Lower leg skin (tissue), 3 donors: Measurements from ENCODE around the gene SMIM20.

Source experiments
- POLR2A ChIP-seq, 2 donors: fragments of 450-650 bp; IDR thresholded peaks; one replicate each; pipeline ENCODE4 v1.6.1; 2016 to 2017; ENCODE audit warnings: antibody characterized with exemption in 2 of 2, mild to moderate bottlenecking in 1 of 2, moderate library complexity in 1 of 2
- TF ChIP-seq, protein P1 (sequence below), 3 donors: fragments of 450-650 bp; IDR thresholded peaks; one replicate each; pipeline ENCODE4 v1.5.1; 2016; ENCODE audit warnings: antibody characterized with exemption in 3 of 3, mild to moderate bottlenecking in 3 of 3, moderate library complexity in 2 of 3

DNA sequence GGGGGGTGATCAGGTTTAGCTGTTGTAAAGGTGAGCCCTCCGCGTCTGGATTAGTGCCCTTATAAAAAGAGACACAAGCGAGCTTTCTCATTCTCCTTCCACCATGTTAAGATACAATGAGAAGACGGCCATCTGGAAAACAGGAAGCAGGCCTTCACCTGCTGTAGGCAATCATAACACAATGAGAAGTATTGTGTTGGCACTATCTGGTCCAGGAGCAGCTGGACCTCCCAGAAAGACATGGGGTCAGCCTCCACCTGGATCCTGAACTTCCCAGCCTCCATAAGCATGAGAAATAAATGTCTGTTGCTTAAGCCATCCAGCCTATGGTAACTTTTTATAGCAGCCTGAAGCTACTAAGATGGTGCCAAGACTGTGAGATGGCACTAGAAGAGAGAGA is 8.6 kb upstream of the SMIM20 start:
- TF ChIP-seq, protein P1, sequence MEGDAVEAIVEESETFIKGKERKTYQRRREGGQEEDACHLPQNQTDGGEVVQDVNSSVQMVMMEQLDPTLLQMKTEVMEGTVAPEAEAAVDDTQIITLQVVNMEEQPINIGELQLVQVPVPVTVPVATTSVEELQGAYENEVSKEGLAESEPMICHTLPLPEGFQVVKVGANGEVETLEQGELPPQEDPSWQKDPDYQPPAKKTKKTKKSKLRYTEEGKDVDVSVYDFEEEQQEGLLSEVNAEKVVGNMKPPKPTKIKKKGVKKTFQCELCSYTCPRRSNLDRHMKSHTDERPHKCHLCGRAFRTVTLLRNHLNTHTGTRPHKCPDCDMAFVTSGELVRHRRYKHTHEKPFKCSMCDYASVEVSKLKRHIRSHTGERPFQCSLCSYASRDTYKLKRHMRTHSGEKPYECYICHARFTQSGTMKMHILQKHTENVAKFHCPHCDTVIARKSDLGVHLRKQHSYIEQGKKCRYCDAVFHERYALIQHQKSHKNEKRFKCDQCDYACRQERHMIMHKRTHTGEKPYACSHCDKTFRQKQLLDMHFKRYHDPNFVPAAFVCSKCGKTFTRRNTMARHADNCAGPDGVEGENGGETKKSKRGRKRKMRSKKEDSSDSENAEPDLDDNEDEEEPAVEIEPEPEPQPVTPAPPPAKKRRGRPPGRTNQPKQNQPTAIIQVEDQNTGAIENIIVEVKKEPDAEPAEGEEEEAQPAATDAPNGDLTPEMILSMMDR (IDR thresholded peaks at IDR 0.05) = no peak
- no peak for TF ChIP-seq POLR2A (IDR thresholded peaks at IDR 0.05)
